NCI-H2196 treated with DMSO at 0.1 percent for 48 hours (cell line): ENCODE data around the gene FCSK.

Experiments
- DNase-seq: peaks from one replicate; lab custom pipeline; 2025; ENCODE audit not compliant: unreplicated experiment; lab: John Stamatoyannopoulos, UW

The FCSK gene

DNA sequence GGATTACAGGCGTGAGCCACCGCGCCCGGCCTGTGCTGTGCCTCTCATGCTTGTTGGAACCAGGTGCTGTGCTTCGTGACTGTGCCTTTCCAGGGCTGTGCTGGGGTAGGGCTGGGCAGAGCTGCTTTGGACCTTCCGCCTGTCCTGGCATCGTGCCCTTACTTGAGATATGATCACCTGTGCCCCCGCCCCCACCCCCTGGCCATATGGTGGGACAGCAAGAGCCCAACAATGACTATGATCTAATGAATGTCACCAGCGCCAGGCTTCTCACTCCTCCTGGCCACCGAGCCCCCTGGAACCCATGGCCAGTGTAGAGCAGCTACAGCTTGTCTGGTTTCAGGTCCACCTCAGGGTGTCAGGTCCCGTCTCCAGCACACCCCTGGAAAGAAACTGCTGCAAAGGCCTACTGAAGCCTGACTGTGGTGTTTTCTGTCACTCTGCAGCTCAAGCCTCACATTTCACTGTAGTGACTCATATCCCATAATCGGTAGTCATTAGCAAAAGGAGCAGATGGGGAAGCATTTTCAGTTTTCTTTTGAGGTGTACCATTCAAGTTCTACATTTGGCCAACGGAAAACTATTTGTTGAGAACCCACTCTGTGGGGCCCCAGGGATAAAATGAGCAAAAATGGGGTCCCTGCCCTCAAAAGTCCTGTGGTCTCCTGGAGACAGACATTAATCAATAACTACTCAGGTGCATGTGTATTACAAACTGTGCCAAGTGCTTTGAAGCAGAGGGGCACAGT lies 22.1 kb downstream of the FCSK start:
- DNase-seq, result no peak

DNA sequence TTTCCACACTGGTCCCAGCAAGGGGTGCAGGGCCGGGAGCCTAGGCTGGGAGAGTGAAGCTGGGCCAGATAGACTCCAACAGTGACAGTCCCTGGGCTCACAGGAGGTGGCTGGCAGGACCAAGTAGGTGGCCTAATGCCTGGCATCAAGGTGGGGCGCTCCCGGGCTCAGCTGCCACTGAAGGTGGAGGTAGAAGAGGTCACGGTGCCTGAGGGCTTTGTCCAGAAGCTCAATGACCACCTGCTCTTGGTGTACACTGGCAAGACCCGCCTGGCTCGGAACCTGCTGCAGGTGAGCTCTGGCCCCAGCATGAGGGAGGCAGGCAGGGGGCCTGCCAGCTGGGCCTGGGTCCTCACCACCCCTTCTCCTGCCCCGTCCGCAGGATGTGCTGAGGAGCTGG lies 23.8 kb downstream of the FCSK start:
- no peak for DNase-seq

DNA sequence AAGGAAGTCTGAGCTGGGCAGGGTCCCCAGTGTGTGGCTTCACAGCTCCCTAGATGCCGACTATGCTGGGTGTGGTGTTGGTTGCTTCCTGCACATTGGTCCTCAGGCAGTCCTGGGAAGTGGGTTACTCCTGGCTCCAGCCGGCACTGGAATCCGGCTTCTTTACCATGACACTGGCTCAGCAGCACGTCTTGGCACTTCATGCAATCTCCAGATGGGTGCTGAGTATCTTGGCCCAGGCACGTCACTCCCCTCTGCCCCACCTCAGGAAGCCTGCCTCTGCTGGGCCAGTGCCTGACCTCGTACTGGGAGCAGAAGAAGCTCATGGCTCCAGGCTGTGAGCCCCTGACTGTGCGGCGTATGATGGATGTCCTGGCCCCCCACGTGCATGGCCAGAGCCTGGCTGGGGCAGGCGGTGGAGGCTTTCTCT lies 24.5 kb downstream of the FCSK start:
- DNase-seq, result no peak

DNA sequence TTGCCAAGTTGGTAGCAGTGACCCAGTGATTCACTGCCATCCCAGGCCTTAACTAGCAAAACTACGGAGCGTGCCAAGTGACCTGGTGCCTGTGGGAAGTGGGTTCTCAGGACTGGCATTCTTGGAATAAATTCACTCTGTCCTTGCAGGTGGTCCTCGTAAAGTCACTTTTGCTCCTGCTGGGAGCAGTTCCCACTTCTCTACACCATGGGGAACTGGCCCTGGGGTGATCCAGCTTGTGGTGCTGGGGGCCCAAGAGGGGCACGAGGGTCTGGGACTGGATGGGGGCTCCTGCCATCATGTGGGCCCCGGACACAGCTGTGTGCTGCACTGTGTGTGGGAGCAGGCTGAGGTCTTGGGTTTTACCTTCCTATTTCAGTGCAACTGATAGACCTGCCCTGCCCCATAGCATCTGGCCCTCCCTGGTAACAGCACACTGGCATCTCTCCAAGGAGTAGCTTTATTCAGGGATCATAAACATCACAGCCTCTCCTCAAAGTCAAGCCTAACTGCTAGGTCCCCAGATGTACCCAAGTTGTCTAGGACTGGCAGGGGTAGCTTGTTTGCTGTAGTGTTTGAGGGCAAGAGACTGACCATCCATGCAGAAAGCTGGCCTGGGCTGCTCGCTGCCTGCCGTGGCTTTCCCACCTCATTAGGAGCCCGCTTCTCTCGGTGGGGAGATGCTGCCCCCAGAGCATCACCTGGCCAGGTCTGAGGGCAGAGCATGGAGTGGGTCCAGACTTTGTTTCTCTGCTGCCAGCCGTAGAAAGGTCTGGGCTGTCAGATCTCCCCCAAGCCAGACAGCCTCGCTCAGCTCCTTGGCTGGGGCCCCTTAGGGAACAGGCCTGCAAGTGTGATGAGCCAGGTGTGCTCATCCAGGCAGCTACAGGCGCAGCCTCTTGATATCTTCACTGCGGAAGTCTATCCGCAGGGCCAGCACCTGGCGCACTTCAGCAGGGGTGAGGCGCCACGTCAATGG lies 26.0 kb downstream of the FCSK start:
- DNase-seq, result no peak

DNA sequence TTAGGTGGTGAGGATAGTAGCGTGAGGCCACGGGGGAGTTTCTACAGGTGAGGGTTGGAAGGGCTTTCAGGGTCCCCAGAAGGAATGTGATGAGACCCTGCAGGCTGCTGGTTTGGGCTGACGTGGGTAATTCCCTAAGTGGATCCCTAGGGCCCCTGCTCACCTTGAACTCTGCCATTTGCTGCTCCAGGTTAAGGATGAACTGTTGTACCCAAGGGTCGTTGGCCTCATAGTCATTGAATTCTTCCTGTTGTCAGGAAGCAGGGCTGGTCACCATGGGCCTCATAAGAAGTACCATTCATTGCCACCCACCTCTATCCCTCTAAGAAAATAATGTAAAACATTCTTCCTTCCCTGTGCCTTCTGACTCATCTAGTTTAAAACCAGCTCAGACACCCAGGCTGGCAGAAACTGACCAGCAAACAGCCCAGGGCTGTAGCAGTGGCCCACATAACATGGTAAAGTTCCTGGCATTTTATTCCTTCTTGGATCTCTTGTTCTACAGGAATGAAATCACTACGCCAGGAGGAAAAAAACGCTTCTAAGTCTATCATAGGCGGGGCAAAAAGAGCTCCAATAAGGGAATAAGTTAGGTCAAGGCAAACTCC lies 27.6 kb downstream of the FCSK start:
- no peak for DNase-seq

DNA sequence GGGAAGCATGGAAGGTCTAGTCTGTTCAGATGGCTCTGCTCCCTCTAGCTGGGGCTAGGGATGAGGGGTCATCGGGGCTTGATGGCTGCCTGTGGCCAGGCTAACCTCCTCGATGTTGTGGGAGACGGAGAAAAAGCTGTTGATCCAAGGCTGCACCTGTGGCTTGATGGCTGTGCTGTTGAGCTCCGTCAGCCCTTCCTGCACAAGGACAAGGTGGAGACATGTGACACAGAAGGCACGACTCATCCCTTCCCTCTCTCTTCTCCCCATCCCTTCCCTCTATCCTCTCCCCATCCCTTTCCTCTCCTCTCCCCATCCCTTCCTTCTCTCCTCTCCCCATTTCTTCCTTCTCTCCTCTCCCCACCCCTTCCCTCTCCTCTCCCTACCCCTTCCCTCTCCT lies 28.2 kb downstream of the FCSK start:
- DNase-seq, result no peak

DNA sequence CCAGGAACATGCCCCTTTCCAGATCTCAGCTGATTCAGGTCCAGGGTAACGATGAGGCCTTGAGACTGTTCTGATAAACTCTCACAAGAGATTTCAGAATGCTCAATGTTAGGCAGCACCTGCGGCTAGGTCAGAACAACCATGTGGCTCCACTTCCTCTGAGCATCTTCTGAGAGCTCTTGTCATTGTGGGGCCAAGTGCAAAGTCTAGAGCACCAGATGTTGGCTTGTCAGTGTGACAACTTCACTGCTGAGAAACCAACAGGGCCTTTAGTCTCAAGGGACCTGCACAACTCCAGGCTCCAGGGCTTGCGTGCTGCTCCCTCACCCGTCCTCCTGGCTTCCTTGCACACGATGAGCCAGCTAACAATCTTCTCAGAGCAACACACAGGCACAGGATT lies 29.0 kb downstream of the FCSK start:
- DNase-seq, result no peak

DNA sequence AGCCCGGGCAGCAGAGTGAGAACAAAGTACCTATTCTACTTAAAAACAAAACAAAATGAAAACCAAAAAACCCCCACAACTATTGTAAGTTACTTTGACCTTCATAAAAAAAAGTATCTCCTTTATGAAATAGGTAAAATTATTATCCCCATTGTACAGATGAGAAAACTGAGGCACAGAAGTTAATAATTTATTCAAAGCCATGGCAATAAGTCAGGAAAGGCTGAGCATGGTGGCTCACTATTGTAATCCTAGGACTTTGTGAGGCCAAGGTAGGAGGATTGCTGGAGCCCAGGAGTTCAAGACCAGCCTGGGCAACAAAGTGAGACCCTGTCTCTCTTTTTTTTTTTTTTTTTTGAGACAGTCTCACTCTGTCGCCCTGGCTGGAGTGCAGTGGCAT lies 30.5 kb downstream of the FCSK start:
- no peak for DNase-seq

DNA sequence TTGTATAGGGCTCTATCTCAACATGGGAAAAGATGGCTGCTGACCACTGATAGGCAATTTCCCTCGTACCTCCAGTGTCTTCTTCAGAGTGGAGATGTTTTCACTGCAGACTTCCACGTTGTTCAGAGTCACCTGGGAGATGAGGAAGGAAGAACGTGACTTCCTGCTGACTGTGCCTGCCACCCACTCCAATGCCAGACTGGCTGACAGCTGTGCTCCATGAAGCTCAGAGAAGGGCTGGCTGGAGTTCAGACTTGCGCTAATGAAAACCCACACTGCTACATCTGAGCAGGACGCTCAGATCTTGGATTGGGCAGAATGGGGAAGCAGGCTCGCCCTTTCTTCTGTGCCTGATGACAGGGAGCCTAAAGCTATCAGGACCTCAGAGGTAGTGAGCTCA lies 35.9 kb downstream of the FCSK start:
- DNase-seq, result no peak

DNA sequence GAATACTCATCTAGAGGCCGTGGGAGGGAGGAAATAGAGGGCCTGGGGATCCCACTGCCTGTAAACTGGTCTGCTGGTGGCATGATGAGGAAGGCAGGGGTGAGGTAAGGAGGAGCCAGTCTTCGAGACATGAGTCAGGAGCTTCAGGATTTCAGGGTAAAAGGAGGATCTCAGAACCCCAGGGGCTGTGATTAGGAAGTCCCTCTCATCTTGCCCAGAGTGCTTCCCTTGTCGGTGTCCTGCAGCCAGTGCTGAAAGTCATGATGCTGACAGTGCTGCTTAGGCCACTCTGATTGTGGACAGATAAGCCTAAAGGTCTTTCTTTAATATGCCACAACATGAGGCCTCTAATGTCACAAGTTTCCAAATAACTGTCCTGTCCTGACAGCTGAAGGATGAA lies 39.4 kb downstream of the FCSK start:
- DNase-seq, result no peak

DNA sequence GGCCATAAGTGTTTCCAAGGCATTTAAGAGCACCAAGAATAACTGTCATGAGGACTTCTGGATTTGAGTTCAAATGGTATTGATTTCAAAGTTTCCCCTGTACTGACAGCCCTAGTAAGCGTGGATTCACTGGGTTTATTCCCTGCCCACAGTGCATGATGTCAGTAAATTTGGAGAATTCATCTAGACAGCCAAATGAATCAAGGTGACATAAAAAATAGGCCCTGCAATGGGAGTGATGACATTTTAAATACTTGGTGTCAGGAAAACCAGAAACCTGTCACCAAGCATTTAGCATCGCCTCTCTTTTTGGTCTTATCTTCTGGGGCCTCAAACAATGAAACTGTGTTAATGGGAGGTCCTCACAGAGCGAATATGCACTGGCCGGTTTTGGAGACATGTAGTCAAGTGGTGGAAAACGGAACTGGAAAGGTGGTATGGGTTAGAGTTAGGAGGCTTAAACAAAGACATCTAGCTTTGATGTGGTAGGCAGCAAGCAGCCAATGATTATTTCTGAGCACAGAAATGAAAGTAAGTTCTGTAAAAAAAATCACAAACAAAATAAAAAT lies 39.9 kb downstream of the FCSK start:
- DNase-seq, result no peak

DNA sequence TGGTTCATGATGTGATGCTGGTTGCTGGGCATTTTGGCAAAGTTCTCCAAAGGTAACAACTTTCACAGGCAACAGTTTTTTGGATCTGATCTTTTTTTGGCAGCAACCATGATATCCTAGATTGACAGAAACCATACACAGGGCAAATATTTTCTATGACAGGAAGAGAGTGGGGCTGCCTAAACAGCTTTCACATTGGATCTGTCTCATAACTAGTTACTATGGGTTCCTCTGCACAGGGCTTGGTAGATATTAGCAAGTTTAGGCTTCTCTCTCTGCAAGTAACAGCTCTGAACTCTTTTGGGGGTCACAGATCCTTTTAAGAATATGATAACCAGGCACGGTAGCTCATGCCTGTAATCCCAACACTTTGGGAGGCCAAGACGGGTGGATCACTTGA lies 40.4 kb downstream of the FCSK start:
- DNase-seq, result no peak

DNA sequence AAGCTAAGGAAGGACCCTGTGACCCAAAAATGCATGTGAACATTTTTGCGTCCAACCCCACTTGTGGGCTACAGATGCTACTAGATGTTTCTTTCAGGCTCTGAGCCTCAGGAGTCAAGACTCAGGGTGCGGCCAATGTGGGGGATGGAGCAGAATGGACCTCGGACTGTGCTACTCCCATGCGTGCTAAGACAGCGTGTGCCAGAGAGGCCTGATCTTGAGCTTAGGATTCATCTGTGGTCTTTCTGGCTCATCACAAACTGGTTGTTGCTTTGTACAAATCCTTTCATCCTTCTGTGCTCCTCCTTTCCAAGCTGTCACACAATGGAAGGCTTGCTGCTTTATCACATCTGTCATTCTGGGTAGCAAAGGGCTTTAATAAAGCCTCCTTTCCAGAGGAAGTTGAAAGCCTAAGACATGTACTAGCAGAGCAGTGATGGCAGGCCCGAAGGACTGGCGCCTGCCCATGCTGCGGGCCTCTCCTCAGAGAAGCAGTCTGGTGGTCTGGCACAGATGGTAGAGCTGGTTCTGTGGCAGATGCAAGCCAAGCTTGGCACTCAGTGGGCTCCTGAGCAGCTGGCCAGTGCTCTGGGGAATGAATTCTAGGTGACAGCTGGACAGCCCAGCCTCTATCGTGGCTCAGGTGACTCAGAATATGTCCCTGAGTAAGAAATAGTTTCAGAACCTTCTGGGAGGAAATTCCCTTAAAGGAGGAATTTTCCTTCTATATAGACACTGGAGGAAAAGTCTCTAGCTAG lies 41.2 kb downstream of the FCSK start:
- DNase-seq, result no peak

DNA sequence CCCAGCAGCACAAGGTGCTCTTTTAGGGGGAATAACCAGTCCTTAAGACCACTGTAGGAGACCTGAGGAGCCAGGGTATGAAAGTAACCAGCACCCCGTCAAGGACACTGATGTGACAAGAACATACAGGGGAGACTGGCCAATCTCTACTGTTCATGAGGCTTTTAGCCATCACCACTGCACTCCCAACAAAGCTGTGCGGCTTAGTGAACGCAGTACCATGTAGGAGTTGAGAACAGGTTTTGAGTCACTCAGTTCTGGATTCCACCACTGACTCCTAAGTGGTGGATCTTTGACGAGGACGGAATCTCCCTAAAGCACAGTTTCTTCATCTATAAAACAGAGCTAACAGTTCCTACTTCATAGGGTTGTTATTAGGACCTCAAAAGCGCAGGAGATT lies 42.1 kb downstream of the FCSK start:
- DNase-seq, result no peak

DNA sequence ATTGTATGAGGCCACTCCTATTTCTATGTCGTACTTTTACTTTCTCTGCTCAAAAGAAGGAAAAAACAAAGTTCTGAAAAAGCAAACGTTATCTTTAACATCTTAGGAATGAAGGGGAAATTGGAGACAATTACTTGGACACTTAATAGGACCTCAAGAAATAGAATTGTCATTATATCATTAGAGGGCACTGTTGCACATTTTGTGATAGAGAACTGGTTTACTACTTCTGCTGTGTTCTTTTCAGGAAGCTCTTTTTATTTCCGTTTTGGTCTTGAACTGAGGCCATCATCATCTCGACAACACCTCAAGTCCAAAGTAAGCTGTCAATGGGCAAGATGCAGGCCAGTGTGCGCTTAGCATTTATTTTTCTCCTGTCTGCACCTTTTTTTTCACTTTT lies 54.4 kb downstream of the FCSK start:
- no peak for DNase-seq

DNA sequence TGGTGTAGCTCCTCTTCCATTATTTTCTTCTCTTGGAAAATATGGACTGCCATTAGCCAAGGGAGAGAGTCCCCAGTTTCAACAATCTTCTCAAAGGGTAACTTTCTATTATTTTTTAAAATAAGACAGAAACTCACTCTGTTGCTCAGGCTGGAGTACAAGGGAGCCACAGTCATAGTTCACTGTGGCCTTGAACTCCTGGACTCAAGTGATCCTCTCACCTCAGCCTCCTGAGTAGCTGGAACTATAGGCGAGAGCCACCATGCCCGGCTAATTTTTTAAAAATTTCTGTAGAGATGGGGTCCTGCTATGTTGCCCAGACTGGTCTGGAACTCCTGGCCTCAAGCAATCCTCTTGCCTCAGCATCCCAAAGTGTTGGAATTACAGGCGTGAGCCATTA lies 55.8 kb downstream of the FCSK start:
- DNase-seq, result no peak

DNA sequence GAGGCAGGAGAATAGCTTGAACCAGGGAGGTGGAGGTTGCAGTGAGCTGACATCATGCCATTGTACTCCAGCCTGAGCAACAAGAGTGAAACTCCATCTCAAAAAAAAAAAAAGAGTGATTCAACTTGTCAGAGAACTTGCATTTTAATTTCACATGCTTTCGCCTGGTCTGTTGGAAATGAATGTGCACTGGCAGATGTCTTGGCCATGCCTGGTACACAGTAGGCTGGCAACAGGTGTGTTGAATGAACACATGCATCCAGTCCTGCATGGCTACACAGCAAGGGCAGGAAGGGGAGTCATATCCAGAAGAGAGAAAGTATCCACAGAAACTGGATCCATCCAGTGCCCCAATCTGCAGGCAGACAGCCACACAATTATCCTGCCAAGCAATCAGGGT lies 57.4 kb downstream of the FCSK start:
- no peak for DNase-seq

DNA sequence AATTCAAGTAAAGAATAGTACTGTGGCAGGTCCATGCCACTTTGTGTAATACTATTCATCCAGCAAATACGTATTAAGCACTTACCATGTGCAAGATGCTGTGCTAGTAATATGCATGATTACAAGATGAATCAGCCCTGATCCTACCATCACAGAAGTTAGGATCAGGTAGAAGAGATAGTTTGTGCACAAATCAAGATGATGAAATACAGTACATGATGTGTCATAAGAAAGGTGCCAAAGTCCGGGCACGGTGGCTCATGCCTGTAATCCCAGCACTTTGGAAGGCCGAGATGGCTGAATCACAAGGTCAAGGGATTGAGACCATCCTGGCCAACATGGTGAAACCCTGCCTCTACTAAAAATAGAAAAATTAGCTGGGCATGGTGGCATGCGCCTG lies 58.1 kb downstream of the FCSK start:
- no peak for DNase-seq

DNA sequence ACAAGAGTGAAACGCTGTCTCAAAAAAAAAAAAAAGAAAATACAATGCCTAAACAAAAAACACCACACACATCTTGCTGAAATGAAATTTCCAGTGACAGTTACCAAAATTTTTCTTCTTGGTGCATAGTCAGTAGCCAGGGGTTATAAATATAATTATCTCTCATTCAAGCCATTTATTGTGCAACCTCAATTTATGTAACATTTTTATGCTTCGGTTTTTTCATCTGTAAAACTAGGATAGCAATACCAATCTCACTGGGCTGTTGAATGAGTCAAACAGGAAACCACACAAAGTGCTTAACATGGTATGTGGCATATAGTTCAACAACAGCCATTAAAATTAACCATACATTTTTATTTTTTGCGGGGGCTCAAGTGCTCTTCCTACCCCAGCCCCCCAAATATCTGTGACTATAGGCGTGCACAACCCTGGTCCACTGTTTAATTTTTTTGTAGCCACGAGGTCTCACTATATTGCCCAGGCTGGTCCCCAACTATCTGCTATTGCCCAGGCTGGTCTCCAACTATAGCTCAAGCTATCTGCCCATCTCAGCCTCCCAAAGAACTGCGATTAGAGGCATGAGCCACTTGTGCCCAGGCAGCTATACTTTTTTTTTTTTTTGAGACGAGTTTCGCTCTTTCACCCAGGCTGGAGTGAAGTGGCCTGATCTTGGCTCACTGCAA lies 66.4 kb downstream of the FCSK start:
- DNase-seq, result no peak
